GM18520 (cell line): ENCODE results near the gene CFAP92.

Experiments
- ATAC-seq: cut with Tn5 transposase; IDR thresholded peaks from one replicate; pipeline ENCODE4 v1.9.1; 2021; ENCODE audit not compliant: unreplicated experiment

Gene CFAP92

GRCh38 chr3:128988286-128988685 is 5.6 kb downstream of the CFAP92 start:
- no peak for ATAC-seq

- ATAC-seq, result no peak
Measured at GRCh38 chr3:128987302-128988100, 6.4 kb downstream of the CFAP92 start.

- no peak for ATAC-seq
Measured at GRCh38 chr3:128984596-128984995, 9.3 kb downstream of the CFAP92 start.

- no peak for ATAC-seq
Measured at GRCh38 chr3:128983293-128984069, 10.4 kb downstream of the CFAP92 start.

- ATAC-seq, result no peak
Measured at GRCh38 chr3:128975276-128975675, 18.6 kb downstream of the CFAP92 start.

- ATAC-seq, result no peak
Measured at GRCh38 chr3:128973988-128974564, 19.8 kb downstream of the CFAP92 start.

- no peak for ATAC-seq
Measured at GRCh38 chr3:128971421-128972100, 22.3 kb downstream of the CFAP92 start.

GRCh38 chr3:128970740-128971047 is 23.2 kb downstream of the CFAP92 start:
- no peak for ATAC-seq

- ATAC-seq, result no peak
Measured at GRCh38 chr3:128969993-128970739, 23.7 kb downstream of the CFAP92 start.

- ATAC-seq, result no peak
Measured at GRCh38 chr3:128967748-128968355, 26.0 kb downstream of the CFAP92 start.

- ATAC-seq, result no peak
Measured at GRCh38 chr3:128965818-128966217, 28.1 kb downstream of the CFAP92 start.

- ATAC-seq, result no peak
Measured at GRCh38 chr3:128965280-128965679, 28.6 kb downstream of the CFAP92 start.

GRCh38 chr3:128956440-128956839 is 37.4 kb downstream of the CFAP92 start:
- ATAC-seq, result no peak

GRCh38 chr3:128950223-128950938 is 43.5 kb downstream of the CFAP92 start:
- no peak for ATAC-seq

- no peak for ATAC-seq
Measured at GRCh38 chr3:128949158-128949557, 44.7 kb downstream of the CFAP92 start.

GRCh38 chr3:128946411-128946810 is 47.5 kb downstream of the CFAP92 start:
- no peak for ATAC-seq

- no peak for ATAC-seq
Measured at GRCh38 chr3:128945878-128946175, 48.0 kb downstream of the CFAP92 start.

GRCh38 chr3:128945041-128945877 is 48.6 kb downstream of the CFAP92 start:
- no peak for ATAC-seq
